ENCODE data around the gene A3GALT2. TPM values are rescaled to one million over a fixed set of nuclear protein-coding genes. Genes with fewer than 3 reads are reported as not detected.
A peak's percentile ranks its signal among the peaks of the same experiment; 100 is the strongest.

A3GALT2 gene
- total and polyA plus RNA-seq, 8 donors = 0.07 TPM; not detected in 7

DNA sequence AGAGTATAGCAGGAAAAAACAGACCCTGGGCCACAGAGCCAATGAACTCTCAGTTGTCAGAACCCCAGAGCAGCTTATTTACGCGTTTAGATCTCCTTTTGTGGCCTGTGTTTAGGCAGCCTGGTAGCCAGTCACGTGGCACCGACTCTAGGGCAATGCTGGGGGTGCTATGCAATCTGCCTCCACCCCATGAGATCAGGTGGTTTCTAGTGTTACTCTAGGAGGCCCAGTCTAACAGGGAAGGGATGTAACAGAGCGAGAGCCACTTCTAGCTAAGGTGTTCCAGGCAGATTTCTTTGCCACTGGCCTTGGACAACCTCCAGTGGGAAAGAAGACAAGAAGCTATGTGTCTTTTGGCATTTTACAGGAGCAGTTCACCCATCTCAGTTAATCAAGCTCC is 12.0 kb upstream of the A3GALT2 start:
- ATAC-seq (peak in 1 of 4 donors; percentile 25), FAIRE-seq (no peak), DNase-seq (no peak)
- H3K4me3 ChIP-seq = no peak overlapping the region
- H3K4me1 ChIP-seq = peaks cover 11 to 40% (median 25%) of the 10 kb centered on the region in 3 donors
- H3K36me3 ChIP-seq = peaks cover 0 to 54% (median 34%) of the 10 kb centered on the region in 3 donors
- H3K27ac ChIP-seq = peak overlapping the region in 1 of 4 donors; percentile 60
- no peaks in the 10 kb centered on the region for H3K27me3 ChIP-seq
- H3K9me3 ChIP-seq = no peaks in the 10 kb centered on the region
- intact Hi-C loops (cut with DNase I) = no loop called here
- TF ChIP-seq CTCF (IDR thresholded peaks at IDR 0.05) = no peak
- 68 to 76% methylated on average over 5 of the region's 5 CpGs for WGBS, 2 donors

DNA sequence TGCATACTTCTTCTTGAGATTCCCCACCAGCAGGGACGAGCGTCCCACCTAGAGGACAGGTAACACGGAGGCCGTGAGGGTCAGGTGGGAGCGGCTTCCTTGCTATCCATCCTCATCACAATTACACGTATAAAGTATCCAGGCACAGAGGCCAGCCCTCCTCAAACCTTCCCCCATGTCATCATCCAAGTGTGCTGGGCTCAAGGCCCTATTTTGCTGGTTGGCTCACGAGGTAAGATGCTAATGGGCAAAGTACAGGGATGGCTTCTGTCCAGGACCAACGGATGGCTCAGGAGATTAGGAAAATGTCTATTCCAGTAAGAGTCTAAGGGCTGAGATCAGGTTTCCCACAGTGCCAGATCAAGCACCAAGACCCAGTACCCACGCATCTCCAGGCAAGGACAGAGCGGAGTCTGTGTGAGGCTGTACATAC is 11.5 kb upstream of the A3GALT2 start:
- ATAC-seq = peak in 2 of 4 donors; percentile 29 to 46
- Histone ChIP-seq H3K27me3 (no peaks in the 10 kb centered on the region), H3K36me3 (peaks cover 0 to 60% (median 34%) of the 10 kb centered on the region in 3 donors), H3K27ac (peak overlapping the region in 1 of 4 donors; percentile 60), H3K9me3 (no peaks in the 10 kb centered on the region), H3K4me1 (peaks cover 11 to 40% (median 20%) of the 10 kb centered on the region in 3 donors), H3K4me3 (no peak overlapping the region)
- intact Hi-C loops (cut with DNase I) = no loop called here
- WGBS, 2 donors = 76 to 77% methylated on average over 10 of the region's 10 CpGs
- FAIRE-seq = no peak
- DNase-seq = no peak
- no peak for TF ChIP-seq CTCF (IDR thresholded peaks at IDR 0.05)

DNA sequence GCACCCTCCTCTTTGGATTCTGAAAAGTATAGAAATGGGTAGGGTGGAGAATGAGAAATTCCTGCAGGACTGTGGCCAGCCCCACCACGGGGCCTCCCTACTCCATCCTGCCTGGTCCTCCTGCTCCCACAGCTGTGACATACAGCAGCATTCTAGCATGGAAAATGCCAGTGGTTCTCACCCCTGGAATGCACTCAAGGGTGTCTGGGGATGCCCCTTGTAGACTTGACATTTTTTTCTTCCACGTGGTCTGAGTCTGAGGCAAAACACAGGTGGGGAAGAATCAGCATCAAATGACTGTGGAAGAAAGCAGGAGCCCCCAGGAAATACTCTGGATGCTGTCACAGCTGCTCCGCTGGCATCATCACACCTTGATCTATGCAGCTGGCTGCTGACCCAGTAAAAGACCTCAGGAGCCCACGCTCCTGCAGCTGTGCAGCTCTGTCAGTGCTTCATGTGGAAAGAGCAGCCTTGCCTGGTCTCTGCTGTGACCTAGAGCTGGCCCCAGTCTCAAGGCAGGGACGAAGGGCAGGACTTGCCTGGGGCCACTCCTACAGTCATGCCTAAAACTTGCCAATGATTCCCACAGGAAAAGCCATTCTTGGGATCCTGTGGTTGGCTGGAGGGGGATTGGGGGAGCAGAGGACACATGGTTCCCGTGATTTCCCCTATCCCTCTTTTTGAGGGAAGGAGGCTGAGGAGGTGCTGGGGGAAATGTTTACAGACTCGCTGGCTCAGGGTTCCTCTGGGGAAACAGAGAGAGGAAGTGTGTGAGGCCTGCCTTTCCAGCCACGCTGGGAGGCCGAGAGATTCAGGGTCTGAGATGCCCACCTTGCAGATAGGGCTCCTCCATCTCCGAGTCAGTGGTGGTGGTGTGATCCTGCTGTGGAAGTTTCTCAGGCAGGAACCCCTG is 10.8 kb upstream of the A3GALT2 start:
- Histone ChIP-seq H3K9me3 (no peaks in the 10 kb centered on the region), H3K27me3 (no peaks in the 10 kb centered on the region), H3K36me3 (peaks cover 0 to 66% (median 34%) of the 10 kb centered on the region in 3 donors), H3K4me1 (peaks cover 11 to 34% (median 14%) of the 10 kb centered on the region in 3 donors), H3K27ac (peak overlapping the region in 1 of 4 donors; percentile 60), H3K4me3 (no peak overlapping the region)
- DNase-seq (no peak), ATAC-seq (no peak), FAIRE-seq (no peak)
- intact Hi-C loops (cut with DNase I) = no loop called here
- WGBS, 2 donors = 82 to 84% methylated on average over 10 of the region's 10 CpGs
- TF ChIP-seq CTCF (IDR thresholded peaks at IDR 0.05) = no peak

- Histone ChIP-seq H3K4me1 (peaks cover 11 to 31% (median 14%) of the 10 kb centered on the region in 3 donors), H3K27me3 (no peaks in the 10 kb centered on the region), H3K27ac (no peak overlapping the region), H3K4me3 (no peak overlapping the region), H3K36me3 (peaks cover 0 to 74% (median 40%) of the 10 kb centered on the region in 3 donors), H3K9me3 (no peaks in the 10 kb centered on the region)
- no peak for TF ChIP-seq CTCF (IDR thresholded peaks at IDR 0.05)
- ATAC-seq (no peak), FAIRE-seq (no peak), DNase-seq (no peak)
- WGBS, 2 donors = 95% methylated on average over 7 of the region's 7 CpGs
- intact Hi-C loops (cut with DNase I) = no loop called here
Observed at GRCh38 chr1:33330906-33331305, 10.0 kb upstream of the A3GALT2 start.
